Pancreas (tissue), 10 donors: ENCODE measurements around the gene PMS1. TPM values are rescaled to one million over a fixed set of nuclear protein-coding genes. Genes with fewer than 3 reads are reported as not detected.

ENCODE experiments used
- ATAC-seq, 4 donors: fragments of 200-7000 bp; cut with Tn5 transposase; one replicate each; pipeline versions ENCODE4 v1.8.0 to v1.9.1; 2020; ENCODE audit warnings: mild to moderate bottlenecking in 4 of 4, moderate library complexity in 4 of 4
- DNase-seq, 6 donors: peaks; one replicate each; pipeline ENCODE4 v3.0.0-alpha.2; 2020
- FAIRE-seq: peaks from 2 replicates; lab custom pipeline; 2012; peaks lifted over from hg19 to GRCh38; lab: Jason Lieb, UNC
- H3K27ac ChIP-seq, 4 donors: fragments of 200-600 bp; sonication (generic); 1 replicate in 3 of 4; 2 replicates in 1 of 4; pipeline versions ENCODE4 v1.5.0 to v1.8.0; 2020
- H3K27me3 ChIP-seq, 4 donors: fragments of 200-600 bp; one replicate each; pipeline ENCODE4 v1.8.0; 2021
- H3K36me3 ChIP-seq, 3 donors: fragments of 200-600 bp; sonication (generic) in 1 of 3; one replicate each; pipeline versions ENCODE4 v1.5.0 to v1.8.0; 2020 to 2021
- H3K4me1 ChIP-seq, 3 donors: fragments of 200-600 bp; one replicate each; pipeline ENCODE4 v1.8.0; 2021
- H3K4me3 ChIP-seq, 4 donors: fragments of 200-600 bp; sonication (generic) in 2 of 4; one replicate each; pipeline versions ENCODE4 v1.5.0 to v1.8.0; 2020 to 2021
- H3K9me3 ChIP-seq, 4 donors: fragments of 200-600 bp; one replicate each; pipeline ENCODE4 v1.8.0; 2021
- WGBS, 2 donors: extraction: QIAGEN DNeasy Blood & Tissue Kit; methylation state at CpG; one replicate each; pipeline ENCODE4 v1.1.7; 2013; 5-methylcytosine and 5-hydroxymethylcytosine counted together
- intact Hi-C, 3 donors: fragments of 100-400 bp; cut with DNase I; formaldehyde crosslinking; loops; one replicate each; pipeline versions ENCODE4 v1.11.1 to v1.14.2; 2022
- polyA plus RNA-seq, 2 donors: library from polyadenylated mRNA; stranded (reverse); fragments of 200-250 nt; gene quantifications; one replicate each; pipeline ENCODE4 v1.2.3, GENCODE V29; 2013
- total RNA-seq, 6 donors: library from RNA; stranded (reverse); fragmentation: NEBNext Ultra II Directional in 4 of 6; extraction: Animal tissue kit (Norgen Biotek cat#: 25700) in 4 of 6; gene quantifications; one replicate each; pipeline versions ENCODE4 v1.2.1 to v1.2.4, GENCODE V29; 2021 to 2023
- TF ChIP-seq, protein P1 (sequence below), 4 donors: fragments of 200-600 bp; sonication (generic) in 3 of 4; IDR thresholded peaks; one replicate each; pipeline versions ENCODE4 v1.5.0 to v1.8.0; 2021; ENCODE audit warnings: antibody characterized with exemption in 4 of 4
- donor health status: healthy with polysubstance abuse.
- donor health status: DM: no; HTN: no; CAD: no; lungs with moderate emphysema.
- donor health status: DM: no; HTN: no; CAD: no.
- donor health status: control.
- donor health status: control.
- donor health status: Bipolar disorder and iron deficiency.
- donor health status: DM: yes; HTN: yes; CAD: no.
- donor health status: DM: no; HTN: no; CAD: no.
- donor health status: DM: no; HTN: no; CAD: no.
- donor health status: DM: yes; HTN: yes; CAD: no.

The PMS1 gene
- total and polyA plus RNA-seq, 8 donors = 8.1 to 17.1 (median 10.6) TPM

DNA sequence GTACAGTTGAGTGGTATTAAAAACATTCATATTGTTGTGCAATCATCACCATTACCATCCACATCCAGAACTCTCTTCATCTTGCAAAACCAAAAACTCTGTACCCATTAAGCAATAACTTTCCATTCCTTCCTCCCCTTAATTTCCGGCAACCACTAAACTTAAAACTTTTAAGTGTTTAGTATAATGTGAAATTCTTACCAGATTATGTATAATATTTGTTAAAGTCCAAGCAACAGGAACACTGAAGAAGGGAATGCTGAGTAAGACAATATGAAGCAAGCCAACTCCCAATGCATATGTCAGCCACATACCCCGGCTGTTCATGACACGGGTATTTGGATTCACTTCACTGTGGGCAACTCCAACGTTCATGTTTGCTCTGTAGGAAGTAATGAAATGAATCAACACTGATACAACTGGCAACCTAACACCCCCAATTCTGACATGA, 2.0 kb upstream of the PMS1 start:
- Histone ChIP-seq H3K36me3 (peaks cover 0 to 9% (median 8%) of the 10 kb centered on the region in 3 donors), H3K9me3 (no peaks in the 10 kb centered on the region), H3K4me3 (peak overlapping the region in 2 of 4 donors; percentile 55 to 77), H3K4me1 (peaks cover 12 to 34% (median 32%) of the 10 kb centered on the region in 3 donors), H3K27ac (no peak overlapping the region), H3K27me3 (no peaks in the 10 kb centered on the region)
- DNase-seq (no peak), FAIRE-seq (no peak), ATAC-seq (no peak)
- 42 to 43% methylated on average over 4 of the region's 4 CpGs for WGBS, 2 donors
- TF ChIP-seq, protein P1, sequence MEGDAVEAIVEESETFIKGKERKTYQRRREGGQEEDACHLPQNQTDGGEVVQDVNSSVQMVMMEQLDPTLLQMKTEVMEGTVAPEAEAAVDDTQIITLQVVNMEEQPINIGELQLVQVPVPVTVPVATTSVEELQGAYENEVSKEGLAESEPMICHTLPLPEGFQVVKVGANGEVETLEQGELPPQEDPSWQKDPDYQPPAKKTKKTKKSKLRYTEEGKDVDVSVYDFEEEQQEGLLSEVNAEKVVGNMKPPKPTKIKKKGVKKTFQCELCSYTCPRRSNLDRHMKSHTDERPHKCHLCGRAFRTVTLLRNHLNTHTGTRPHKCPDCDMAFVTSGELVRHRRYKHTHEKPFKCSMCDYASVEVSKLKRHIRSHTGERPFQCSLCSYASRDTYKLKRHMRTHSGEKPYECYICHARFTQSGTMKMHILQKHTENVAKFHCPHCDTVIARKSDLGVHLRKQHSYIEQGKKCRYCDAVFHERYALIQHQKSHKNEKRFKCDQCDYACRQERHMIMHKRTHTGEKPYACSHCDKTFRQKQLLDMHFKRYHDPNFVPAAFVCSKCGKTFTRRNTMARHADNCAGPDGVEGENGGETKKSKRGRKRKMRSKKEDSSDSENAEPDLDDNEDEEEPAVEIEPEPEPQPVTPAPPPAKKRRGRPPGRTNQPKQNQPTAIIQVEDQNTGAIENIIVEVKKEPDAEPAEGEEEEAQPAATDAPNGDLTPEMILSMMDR (IDR thresholded peaks at IDR 0.05) = no peak
- intact Hi-C loops = no loop called here

DNA sequence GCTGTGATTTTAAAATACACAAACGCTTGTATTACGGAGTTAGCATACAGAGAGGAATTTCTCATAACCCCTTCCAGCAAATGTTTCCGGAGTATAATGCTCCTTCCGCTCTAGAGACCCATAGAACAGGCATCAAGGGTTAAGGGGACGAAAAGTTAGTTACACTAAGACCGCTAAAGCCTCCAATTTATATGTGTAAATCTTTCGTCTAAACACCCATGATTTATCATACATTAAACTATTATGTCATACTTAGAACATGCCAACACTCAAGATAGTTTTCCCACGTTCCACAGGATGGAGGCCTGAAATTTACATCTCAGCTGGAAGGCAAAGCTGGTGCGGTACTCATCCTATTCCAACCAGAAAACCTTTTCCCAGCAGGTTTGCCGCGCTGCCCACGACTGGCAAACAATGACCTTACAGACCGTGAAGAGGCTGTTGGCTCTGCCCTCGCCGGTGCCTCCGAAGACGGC, 761 bp upstream of the PMS1 start:
- 0 to 2% methylated on average over 17 of the region's 17 CpGs for WGBS, 2 donors
- intact Hi-C loops = no loop called here
- H3K27ac ChIP-seq = peak overlapping the region; percentile 87 to 96 (median 90)
- DNase-seq (no peak), FAIRE-seq (no peak), ATAC-seq (peak; percentile 7 to 34 (median 21))
- no peaks in the 10 kb centered on the region for H3K9me3 ChIP-seq
- TF ChIP-seq, protein P1 (IDR thresholded peaks at IDR 0.05) = no peak
- H3K4me1 ChIP-seq = peaks cover 12 to 34% (median 32%) of the 10 kb centered on the region in 3 donors
- H3K36me3 ChIP-seq = peaks cover 0 to 4% (median under 1%) of the 10 kb centered on the region in 3 donors
- H3K27me3 ChIP-seq = no peaks in the 10 kb centered on the region
- H3K4me3 ChIP-seq = peak overlapping the region; percentile 50 to 81 (median 66)

DNA sequence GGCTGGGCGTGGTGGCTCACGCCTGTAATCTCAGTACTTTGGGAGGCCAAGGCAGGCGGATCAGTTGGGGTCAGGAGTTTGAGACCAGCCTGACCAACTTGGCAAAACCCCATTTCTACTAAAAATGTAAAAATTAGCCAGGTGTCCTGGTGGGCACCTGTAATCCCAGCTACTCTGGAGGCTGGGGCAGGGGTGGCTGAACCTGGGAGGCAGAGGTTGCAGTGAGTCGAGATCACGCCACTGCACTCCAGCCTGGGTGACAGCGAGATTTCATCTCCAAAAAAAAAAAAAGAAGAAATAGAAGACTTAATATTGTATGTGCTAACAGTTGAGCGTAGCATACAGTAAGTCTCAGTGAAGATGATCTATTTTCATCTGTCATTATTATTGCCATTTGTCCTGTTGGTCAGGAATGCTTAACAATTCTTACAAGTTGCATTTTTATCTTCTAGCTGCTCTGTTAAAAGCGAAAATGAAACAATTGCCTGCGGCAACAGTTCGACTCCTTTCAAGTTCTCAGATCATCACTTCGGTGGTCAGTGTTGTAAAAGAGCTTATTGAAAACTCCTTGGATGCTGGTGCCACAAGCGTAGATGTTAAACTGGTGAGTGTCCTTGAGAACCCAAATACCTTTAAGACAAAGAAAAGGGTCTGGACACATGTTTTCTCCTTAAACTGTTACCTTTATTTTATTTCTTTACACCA, 7.2 kb downstream of the PMS1 start:
- DNase-seq (no peak), FAIRE-seq (no peak), ATAC-seq (no peak)
- intact Hi-C loops = no loop called here
- Histone ChIP-seq H3K9me3 (no peaks in the 10 kb centered on the region), H3K36me3 (no peaks in the 10 kb centered on the region), H3K4me1 (no peaks in the 10 kb centered on the region), H3K27me3 (no peaks in the 10 kb centered on the region), H3K27ac (no peak overlapping the region), H3K4me3 (no peak overlapping the region)
- TF ChIP-seq, protein P1 (IDR thresholded peaks at IDR 0.05) = no peak
- WGBS, 2 donors = 95 to 96% methylated on average over 12 of the region's 12 CpGs

GRCh38 chr2:189794310-189794709, 10.1 kb downstream of the PMS1 start:
- 91 to 98% methylated on average over 1 of the region's 1 CpG for whole genome bisulfite sequencing, 2 donors
- Histone ChIP-seq H3K4me1 (peaks cover 0 to 3% (median 0%) of the 10 kb centered on the region in 3 donors), H3K27me3 (no peaks in the 10 kb centered on the region), H3K4me3 (no peak overlapping the region), H3K9me3 (no peaks in the 10 kb centered on the region), H3K27ac (no peak overlapping the region), H3K36me3 (no peaks in the 10 kb centered on the region)
- FAIRE-seq = no peak
- intact Hi-C loops = no loop called here
- ATAC-seq = no peak
- TF ChIP-seq, protein P1 (IDR thresholded peaks at IDR 0.05) = no peak
- no peak for DNase-seq

- H3K27ac ChIP-seq = no peak overlapping the region
- TF ChIP-seq, protein P1 (IDR thresholded peaks at IDR 0.05) = no peak
- intact Hi-C loops = no loop called here
- FAIRE-seq (no peak), ATAC-seq (peak in 1 of 4 donors; percentile 25), DNase-seq (no peak)
- peaks cover 0 to 3% (median 0%) of the 10 kb centered on the region in 3 donors for H3K4me1 ChIP-seq
- no peaks in the 10 kb centered on the region for H3K9me3 ChIP-seq
- WGBS, 2 donors = 85 to 93% methylated on average over 6 of the region's 6 CpGs
- H3K4me3 ChIP-seq = no peak overlapping the region
- H3K27me3 ChIP-seq = no peaks in the 10 kb centered on the region
- no peaks in the 10 kb centered on the region for H3K36me3 ChIP-seq
Measured at GRCh38 chr2:189797902-189798301, 13.7 kb downstream of the PMS1 start.
